Activated naive CD4-positive, alpha-beta T cell treated with anti-CD3 and anti-CD28 coated beads, Interleukin-2, amount 10 ng/mL, durations not matched to agents 7 days and 5 days (primary cell): ENCODE data around the gene ADAMTS18.
"Not testable (repeated sequence)": the region's sequence is repeated elsewhere in the genome, so short reads cannot be mapped to it uniquely, and the experiment has no call there.

Experiments used
- CTCF ChIA-PET: fragments of 350-600 bp; sonication (Branson Sonifier 250); formaldehyde crosslinking; loops from one replicate; lab custom pipeline; 2021; ENCODE audit warnings: antibody characterized with exemption; lab: Charles Lee
- DNase-seq: peaks from one replicate; pipeline ENCODE4 v3.0.0-alpha.2; 2020
- H3K27ac Mint-ChIP-seq: one replicate; pipeline ENCODE4 v1.8.0; 2021; ENCODE audit warnings: mild to moderate bottlenecking, moderate library complexity, mixed read lengths
- H3K27me3 Mint-ChIP-seq: one replicate; pipeline ENCODE4 v1.8.0; 2021; ENCODE audit warnings: mild to moderate bottlenecking, mixed read lengths
- H3K36me3 Mint-ChIP-seq: one replicate; pipeline ENCODE4 v1.8.0; 2021; ENCODE audit warnings: mixed read lengths
- H3K4me1 Mint-ChIP-seq: one replicate; pipeline ENCODE4 v1.8.0; 2021; ENCODE audit warnings: mixed read lengths
- H3K4me3 Mint-ChIP-seq: one replicate; pipeline ENCODE4 v1.8.0; 2021; ENCODE audit warnings: mild to moderate bottlenecking, moderate library complexity, mixed read lengths
- H3K9me3 Mint-ChIP-seq: one replicate; pipeline ENCODE4 v1.8.0; 2021; ENCODE audit warnings: mixed read lengths

ADAMTS18 gene, protein sequence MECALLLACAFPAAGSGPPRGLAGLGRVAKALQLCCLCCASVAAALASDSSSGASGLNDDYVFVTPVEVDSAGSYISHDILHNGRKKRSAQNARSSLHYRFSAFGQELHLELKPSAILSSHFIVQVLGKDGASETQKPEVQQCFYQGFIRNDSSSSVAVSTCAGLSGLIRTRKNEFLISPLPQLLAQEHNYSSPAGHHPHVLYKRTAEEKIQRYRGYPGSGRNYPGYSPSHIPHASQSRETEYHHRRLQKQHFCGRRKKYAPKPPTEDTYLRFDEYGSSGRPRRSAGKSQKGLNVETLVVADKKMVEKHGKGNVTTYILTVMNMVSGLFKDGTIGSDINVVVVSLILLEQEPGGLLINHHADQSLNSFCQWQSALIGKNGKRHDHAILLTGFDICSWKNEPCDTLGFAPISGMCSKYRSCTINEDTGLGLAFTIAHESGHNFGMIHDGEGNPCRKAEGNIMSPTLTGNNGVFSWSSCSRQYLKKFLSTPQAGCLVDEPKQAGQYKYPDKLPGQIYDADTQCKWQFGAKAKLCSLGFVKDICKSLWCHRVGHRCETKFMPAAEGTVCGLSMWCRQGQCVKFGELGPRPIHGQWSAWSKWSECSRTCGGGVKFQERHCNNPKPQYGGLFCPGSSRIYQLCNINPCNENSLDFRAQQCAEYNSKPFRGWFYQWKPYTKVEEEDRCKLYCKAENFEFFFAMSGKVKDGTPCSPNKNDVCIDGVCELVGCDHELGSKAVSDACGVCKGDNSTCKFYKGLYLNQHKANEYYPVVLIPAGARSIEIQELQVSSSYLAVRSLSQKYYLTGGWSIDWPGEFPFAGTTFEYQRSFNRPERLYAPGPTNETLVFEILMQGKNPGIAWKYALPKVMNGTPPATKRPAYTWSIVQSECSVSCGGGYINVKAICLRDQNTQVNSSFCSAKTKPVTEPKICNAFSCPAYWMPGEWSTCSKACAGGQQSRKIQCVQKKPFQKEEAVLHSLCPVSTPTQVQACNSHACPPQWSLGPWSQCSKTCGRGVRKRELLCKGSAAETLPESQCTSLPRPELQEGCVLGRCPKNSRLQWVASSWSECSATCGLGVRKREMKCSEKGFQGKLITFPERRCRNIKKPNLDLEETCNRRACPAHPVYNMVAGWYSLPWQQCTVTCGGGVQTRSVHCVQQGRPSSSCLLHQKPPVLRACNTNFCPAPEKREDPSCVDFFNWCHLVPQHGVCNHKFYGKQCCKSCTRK (N-terminal part only)

DNA sequence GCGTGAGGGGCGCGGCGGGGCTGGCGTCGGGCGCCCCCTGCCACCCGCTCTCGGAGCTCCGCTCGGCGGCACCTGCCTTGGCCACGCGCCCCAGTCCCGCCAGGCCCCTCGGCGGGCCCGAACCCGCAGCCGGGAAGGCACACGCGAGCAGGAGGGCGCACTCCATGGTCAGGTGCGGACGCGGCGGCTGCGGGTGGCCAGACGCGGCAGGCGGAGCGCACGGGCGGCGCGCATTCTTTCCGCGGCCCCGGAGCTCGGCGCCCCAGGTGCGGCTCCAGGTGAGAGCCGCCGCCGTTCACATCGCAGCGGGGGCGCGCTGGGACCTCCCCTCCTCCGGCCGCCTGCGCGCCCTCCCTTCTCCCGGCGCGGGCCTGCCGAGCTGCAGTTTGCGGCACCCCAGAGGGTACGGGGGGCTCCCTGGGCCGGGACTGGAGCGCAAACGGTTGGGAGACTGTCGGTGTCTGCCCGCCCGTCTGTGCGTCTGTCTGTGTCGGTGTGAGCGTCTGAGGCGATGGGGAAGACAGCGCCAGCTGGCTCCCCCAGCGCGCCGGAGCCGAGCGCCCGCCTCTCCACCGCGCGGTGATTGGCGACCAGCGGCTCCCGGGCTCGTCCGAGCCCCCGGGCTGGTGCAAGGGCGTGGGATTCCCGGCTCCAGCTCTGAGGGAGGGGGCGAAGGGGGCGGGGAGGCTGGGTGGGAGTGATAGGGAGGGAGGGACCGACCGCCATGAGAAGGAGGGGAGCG, at the start of gene ADAMTS18:
Gene ADAMTS18, minus strand, starts transcription at position 505 of the 742 bp plus-strand sequence. Its CDS starts 339 bp downstream, at position 166.
- no peak for DNase-seq
- H3K27me3 Mint-ChIP-seq: peaks cover 26% of the 10 kb centered on the region
- H3K27ac Mint-ChIP-seq: no peak within 1 kb of the TSS
- no peaks in the 10 kb centered on the region for H3K4me1 Mint-ChIP-seq
- no peaks in the 10 kb centered on the region for H3K36me3 Mint-ChIP-seq
- H3K4me3 Mint-ChIP-seq: no peak within 1 kb of the TSS
- CTCF ChIA-PET: no interaction called here
- H3K9me3 Mint-ChIP-seq: no peaks in the 10 kb centered on the region

DNA sequence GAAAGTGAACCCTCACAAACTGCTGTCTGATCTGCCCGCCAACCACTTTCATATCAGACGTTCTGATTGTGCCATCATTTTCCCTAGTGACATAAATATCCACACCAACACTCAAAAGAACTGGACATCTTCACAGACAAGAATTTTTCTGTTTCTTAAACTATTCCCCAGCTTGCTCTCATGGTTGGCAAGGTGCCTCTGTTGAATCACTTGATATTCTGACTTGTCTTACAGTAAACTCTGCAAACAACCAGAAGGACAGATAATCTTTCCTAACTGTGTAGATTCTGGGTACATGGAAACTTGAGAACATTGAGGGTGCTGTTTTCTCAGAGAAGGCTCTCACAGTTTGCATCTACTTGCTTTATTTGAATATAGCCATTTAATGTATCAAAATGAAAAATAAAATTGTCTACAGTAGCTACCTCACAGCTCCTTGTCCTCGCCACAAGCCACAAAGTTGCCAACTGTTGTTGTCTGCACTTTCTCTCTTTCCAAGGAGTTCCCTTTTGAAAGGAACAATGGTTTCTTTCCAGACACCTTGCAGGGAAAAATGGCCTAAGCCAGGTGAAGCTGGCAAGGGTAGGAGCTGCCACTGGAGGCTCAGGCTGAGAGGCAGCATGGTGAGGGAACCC, 46.0 kb upstream of the ADAMTS18 start:
- Mint-ChIP-seq H3K27ac (no peak overlapping the region), H3K36me3 (no peaks in the 10 kb centered on the region), H3K27me3 (no peaks in the 10 kb centered on the region), H3K4me1 (no peaks in the 10 kb centered on the region), H3K9me3 (no peaks in the 10 kb centered on the region), H3K4me3 (no peak overlapping the region)
- no peak for DNase-seq
- CTCF ChIA-PET: interaction anchor here (0.8 kb wide), 1 partner anchor 101 kb away, joined by 3 read pairs; no protein-coding TSS in a partner anchor

DNA sequence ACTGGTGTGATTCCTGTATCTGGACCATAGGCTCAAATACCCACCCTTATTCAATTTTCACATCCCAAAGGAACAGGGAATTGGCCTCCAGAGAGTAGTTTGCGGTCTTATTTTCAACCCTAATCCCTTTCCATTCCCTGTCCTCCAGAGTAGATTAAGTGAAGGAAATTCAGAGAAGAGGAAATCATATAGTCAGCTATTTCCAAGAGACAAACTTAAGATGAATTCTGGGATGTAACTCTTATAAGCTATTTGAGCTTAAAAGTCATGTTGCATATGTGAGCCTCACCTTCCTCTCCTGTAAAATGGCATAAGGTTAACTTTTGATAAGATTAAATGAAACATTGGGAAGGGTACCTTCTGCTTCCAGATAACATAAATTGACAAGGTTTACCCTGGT, 37.4 kb upstream of the ADAMTS18 start:
- H3K27me3 Mint-ChIP-seq: no peaks in the 10 kb centered on the region
- DNase-seq: no peak
- no peaks in the 10 kb centered on the region for H3K4me1 Mint-ChIP-seq
- H3K27ac Mint-ChIP-seq: no peak overlapping the region
- H3K4me3 Mint-ChIP-seq: no peak overlapping the region
- H3K36me3 Mint-ChIP-seq: no peaks in the 10 kb centered on the region
- CTCF ChIA-PET: no interaction called here
- no peaks in the 10 kb centered on the region for H3K9me3 Mint-ChIP-seq

DNA sequence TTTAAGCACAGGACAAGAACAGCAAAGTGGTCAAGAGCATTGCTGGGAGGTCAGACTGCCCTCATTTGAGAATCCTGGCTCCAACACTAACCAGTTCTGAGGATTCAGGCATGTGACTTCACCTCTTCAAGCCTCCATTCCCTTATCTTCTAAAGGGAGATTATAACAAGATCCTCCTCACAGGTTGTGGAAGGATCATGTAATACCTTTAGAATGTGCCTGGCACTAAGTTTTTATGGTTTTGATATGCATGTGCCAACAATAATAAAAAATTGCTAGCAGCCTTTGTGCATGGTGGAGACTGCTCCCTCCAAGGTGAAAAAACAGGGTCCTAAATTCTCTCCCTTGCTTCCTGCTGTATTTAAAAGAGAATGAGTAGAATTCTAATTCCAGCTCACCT, 36.0 kb upstream of the ADAMTS18 start:
- no peak overlapping the region for H3K27ac Mint-ChIP-seq
- no peak for DNase-seq
- H3K27me3 Mint-ChIP-seq: no peaks in the 10 kb centered on the region
- H3K4me1 Mint-ChIP-seq: no peaks in the 10 kb centered on the region
- CTCF ChIA-PET: no interaction called here
- no peak overlapping the region for H3K4me3 Mint-ChIP-seq
- H3K9me3 Mint-ChIP-seq: no peaks in the 10 kb centered on the region
- H3K36me3 Mint-ChIP-seq: no peaks in the 10 kb centered on the region

DNA sequence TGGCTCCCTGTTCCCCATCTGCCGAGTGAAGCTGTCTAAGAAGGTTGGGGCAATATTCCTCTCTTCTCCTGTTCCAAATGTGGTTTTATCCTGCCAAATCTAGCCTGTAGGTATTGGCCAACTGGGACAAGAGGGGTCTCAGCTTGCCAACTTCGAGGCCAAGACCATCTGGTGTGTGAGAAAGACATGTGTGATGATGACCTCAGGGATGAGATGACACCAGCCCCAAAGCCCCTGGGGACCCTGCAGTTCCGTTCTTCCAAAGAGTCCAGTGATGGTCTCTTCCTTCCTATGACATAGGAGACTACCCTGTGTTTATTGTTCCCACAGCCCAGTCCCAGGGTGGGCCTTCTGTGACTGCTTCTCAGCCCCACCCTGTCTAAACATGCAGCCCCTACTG, 34.8 kb upstream of the ADAMTS18 start:
- Mint-ChIP-seq H3K27me3 (no peaks in the 10 kb centered on the region), H3K27ac (no peak overlapping the region), H3K9me3 (no peaks in the 10 kb centered on the region), H3K4me1 (no peaks in the 10 kb centered on the region), H3K4me3 (no peak overlapping the region), H3K36me3 (no peaks in the 10 kb centered on the region)
- no peak for DNase-seq
- CTCF ChIA-PET: no interaction called here

DNA sequence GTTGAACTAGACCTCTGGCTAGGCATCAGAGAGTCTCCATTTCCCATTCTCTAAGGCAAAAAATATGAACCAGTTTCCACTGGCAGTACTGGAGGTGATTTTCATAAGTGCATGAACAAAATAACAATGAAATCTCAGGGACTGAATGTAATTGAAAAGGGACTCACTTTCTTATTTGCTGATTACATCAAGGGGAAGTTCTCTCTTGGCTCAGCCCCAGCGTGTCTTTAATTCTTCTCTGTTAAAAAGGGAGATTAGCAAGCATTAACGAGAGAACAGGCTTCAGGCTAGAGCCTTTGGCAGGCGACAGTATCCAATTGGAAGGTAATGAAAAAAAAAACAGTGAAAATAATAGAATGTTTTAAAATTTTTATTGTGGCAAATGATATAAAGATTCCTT, 34.0 kb upstream of the ADAMTS18 start:
- CTCF ChIA-PET: no interaction called here
- Mint-ChIP-seq H3K27me3 (no peaks in the 10 kb centered on the region), H3K4me1 (no peaks in the 10 kb centered on the region), H3K4me3 (no peak overlapping the region), H3K27ac (no peak overlapping the region), H3K36me3 (no peaks in the 10 kb centered on the region), H3K9me3 (no peaks in the 10 kb centered on the region)
- DNase-seq: no peak

DNA sequence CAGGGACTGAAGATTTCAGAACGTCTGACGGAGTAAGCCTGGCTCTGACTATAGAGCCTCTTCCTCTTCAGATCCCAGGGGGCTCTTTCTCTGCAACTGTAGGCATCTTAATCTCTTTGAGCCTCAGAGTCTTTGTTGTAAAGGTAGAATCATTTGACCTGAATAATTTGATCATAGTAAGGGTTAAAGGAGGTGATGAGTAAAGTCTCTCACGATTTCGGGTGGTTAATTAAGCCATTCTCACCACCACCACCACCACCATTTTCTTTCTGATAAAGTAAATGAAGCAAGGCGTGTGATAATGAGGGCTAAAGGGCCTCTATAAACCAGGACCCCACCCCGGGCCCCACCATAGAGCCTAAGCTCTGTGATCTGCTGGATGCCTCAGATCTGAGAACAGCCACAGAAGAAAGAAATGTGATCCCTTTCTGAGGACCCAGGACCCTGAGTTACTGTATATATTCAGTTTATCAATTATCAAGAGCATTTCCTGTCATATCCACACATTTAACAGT, 33.0 kb upstream of the ADAMTS18 start:
- Mint-ChIP-seq H3K27me3 (no peaks in the 10 kb centered on the region), H3K4me1 (no peaks in the 10 kb centered on the region), H3K4me3 (no peak overlapping the region), H3K27ac (no peak overlapping the region), H3K36me3 (no peaks in the 10 kb centered on the region), H3K9me3 (no peaks in the 10 kb centered on the region)
- no peak for DNase-seq
- CTCF ChIA-PET: no interaction called here

DNA sequence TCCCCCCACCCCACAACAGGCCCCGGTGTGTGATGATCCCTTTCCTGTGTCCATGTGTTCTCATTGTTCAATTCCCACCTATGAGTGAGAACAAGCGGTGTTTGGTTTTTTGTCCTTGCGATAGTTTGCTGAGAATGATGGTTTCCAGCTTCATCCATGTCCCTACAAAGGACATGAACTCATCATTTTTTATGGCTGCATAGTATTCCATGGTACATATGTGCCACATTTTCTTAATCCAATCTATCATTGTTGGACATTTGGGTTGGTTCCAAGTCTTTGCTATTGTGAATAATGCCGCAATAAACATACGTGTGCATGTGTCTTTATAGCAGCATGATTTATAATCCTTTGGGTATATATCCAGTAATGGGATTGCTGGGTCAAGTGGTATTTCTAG, 28.8 kb upstream of the ADAMTS18 start:
- DNase-seq, H3K4me3 Mint-ChIP-seq, H3K27ac Mint-ChIP-seq, H3K36me3 Mint-ChIP-seq, CTCF ChIA-PET, H3K27me3 Mint-ChIP-seq, H3K4me1 Mint-ChIP-seq, H3K9me3 Mint-ChIP-seq: not testable (repeated sequence)

DNA sequence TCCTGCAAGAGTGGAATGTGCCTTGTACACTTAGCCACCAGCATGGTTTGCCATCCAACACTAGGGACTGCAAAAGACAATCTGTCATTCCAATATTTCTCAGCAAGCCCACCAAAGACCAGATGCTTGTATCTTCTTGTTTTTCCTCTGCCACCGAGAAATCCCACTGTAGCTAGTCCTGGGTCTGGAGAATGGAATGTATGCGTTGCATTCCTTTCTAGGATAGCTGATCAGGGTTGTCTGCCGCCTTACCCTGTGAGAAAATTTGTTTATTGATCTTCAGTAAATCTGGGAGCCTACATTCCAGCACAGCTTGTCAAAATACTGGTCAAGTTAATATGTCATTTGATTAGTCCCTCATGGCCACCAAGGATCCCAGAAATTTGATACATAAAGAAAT, 28.1 kb upstream of the ADAMTS18 start:
- no peaks in the 10 kb centered on the region for H3K27me3 Mint-ChIP-seq
- DNase-seq: no peak
- no peaks in the 10 kb centered on the region for H3K36me3 Mint-ChIP-seq
- H3K9me3 Mint-ChIP-seq: no peaks in the 10 kb centered on the region
- no peak overlapping the region for H3K27ac Mint-ChIP-seq
- H3K4me3 Mint-ChIP-seq: no peak overlapping the region
- CTCF ChIA-PET: no interaction called here
- H3K4me1 Mint-ChIP-seq: no peaks in the 10 kb centered on the region

DNA sequence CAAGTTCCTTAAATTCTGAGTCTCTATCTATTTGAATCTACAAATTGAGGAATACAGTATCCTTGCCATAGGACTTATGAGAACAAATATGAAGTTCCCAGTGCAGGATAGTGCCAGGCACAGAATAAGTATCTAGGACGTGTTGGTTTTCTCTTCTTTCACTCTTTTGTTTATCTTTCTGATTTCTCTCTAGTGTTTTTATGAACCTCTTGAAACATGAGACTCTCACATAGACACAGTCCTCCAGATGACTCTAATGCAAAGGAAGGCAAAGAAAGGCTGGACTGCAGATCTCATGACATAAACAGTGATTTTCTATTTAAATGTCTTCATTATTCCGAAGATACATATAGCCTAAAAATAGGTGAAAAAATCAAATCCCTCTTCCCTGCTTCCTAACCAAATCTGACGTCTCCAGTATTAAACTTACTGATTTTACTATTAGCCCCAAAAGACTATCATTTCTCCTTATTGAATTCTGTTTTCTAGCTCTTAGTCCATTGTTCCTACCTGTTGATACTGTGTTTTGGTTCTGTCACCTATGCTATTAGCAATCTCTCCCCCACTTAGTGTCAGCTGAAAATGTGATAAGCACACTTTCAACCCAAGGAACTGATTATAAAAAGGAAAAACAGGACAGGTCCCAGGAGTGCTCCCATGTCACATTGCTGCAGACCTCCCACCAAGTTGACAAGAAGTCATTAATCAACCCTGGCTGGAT, 24.9 kb upstream of the ADAMTS18 start:
- CTCF ChIA-PET: no interaction called here
- H3K9me3 Mint-ChIP-seq: no peaks in the 10 kb centered on the region
- no peaks in the 10 kb centered on the region for H3K36me3 Mint-ChIP-seq
- no peak for DNase-seq
- H3K4me1 Mint-ChIP-seq: no peaks in the 10 kb centered on the region
- no peak overlapping the region for H3K27ac Mint-ChIP-seq
- H3K4me3 Mint-ChIP-seq: no peak overlapping the region
- no peaks in the 10 kb centered on the region for H3K27me3 Mint-ChIP-seq

DNA sequence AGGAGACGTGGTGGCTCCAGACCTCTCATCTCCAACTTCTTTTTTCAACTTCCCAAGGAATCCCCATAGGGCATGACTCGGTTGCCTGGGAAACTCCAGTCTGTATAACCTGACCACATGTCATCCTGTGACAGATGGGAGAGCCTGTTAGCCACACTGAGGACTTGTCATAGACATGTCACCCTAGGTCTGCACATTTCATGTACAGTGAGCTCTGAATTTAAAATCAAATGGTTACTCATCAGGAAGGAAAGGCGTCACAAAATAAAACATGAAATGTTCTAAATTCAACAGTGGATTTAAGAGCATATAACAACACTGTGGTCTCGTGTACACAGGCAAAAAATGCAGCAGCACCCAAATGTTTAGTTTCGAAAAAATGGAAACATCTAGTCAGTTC, 22.2 kb upstream of the ADAMTS18 start:
- Mint-ChIP-seq H3K9me3 (no peaks in the 10 kb centered on the region), H3K36me3 (no peaks in the 10 kb centered on the region), H3K27me3 (peaks cover 3% of the 10 kb centered on the region), H3K4me3 (no peak overlapping the region), H3K4me1 (no peaks in the 10 kb centered on the region), H3K27ac (no peak overlapping the region)
- CTCF ChIA-PET: no interaction called here
- no peak for DNase-seq

DNA sequence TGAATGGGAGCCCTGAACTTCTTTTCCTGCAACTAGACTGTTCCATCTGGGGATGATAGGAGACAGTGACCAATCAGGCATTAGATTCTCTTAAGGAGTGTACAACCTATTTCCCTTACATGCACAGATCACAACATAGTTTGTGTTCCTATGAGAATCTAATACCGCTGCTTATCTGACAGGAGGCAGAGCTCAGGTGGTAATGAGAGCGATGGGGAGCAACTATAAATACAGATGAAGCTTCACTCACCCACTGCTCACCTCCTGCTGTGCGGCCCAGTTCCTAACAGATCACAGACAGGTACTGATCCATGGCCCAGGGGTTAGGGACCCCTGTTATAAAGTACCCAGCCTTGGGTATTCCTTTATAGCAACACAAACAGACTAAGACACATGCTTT, 17.4 kb upstream of the ADAMTS18 start:
- Mint-ChIP-seq H3K27me3 (peaks cover 3% of the 10 kb centered on the region), H3K4me3 (no peak overlapping the region), H3K36me3 (no peaks in the 10 kb centered on the region), H3K27ac (no peak overlapping the region), H3K4me1 (no peaks in the 10 kb centered on the region), H3K9me3 (no peaks in the 10 kb centered on the region)
- DNase-seq: no peak
- CTCF ChIA-PET: no interaction called here
